ENCODE results near the gene HSPB8. TPM values are rescaled to one million over a fixed set of nuclear protein-coding genes. Genes with fewer than 3 reads are reported as not detected.

Gene HSPB8
- total and polyA plus RNA-seq, 2 of the 8 experiments (the other 6 are each of a cell fraction or from before 2014, with no cell fraction given): 11.7 to 28.2 TPM

- Histone ChIP-seq H2BK20ac (ENCODE audit: low read length) (no peak overlapping the region), H4K91ac (replicated peaks; ENCODE audit: insufficient read length, low read length) (no peak overlapping the region), H3K27me3 (replicated peaks in 1 of 4; ENCODE audit: control insufficient read depth in 3 of 4, extremely low read depth in 1 of 4, insufficient read depth in 3 of 4, low read length in 3 of 4) (no peaks in the 10 kb centered on the region), H4K20me1 (replicated peaks in 1 of 2; ENCODE audit: control insufficient read depth in 1 of 2, insufficient read depth in 2 of 2, low read length in 2 of 2) (no peaks in the 10 kb centered on the region), H3K23me2 (ENCODE audit: low read depth, low read length) (no peaks in the 10 kb centered on the region; the same call in 1 of the 2 replicates), H2AK5ac (ENCODE audit: low read depth, low read length) (no peak overlapping the region), H4K5ac (ENCODE audit: insufficient read length, low read depth, low read length) (no peak overlapping the region), H2BK120ac (replicated peaks; ENCODE audit: low read depth, low read length) (no peak overlapping the region), H4K8ac (ENCODE audit: extremely low read depth, insufficient read depth, low read length) (no peak overlapping the region), H3K23ac (ENCODE audit: insufficient read length) (no peak overlapping the region), H3K79me1 (ENCODE audit: low read depth, low read length) (no peaks in the 10 kb centered on the region), H3K9me3 (ENCODE audit: insufficient read depth in 2 of 2, low read depth in 1 of 2, low read length in 1 of 2) (no peaks in the 10 kb centered on the region), H2BK12ac (ENCODE audit: low read depth, low read length) (no peak overlapping the region), H3K79me2 (ENCODE audit: control insufficient read depth in 1 of 2, insufficient read depth in 2 of 2, low read length in 2 of 2) (no peaks in the 10 kb centered on the region), H2AFZ (ENCODE audit: low read length) (no peak overlapping the region), H2BK5ac (ENCODE audit: low read depth, low read length) (no peak overlapping the region), H3K36me3 (ENCODE audit: control insufficient read depth in 2 of 4, insufficient read depth in 4 of 4, low read length in 3 of 4) (no peaks in the 10 kb centered on the region), H3K18ac (ENCODE audit: extremely low read depth, low read length) (no peak overlapping the region), H3K14ac (ENCODE audit: insufficient read length) (no peak overlapping the region), H3K9ac (replicated peaks in 1 of 4; ENCODE audit: extremely low read depth in 1 of 4, low read depth in 3 of 4, low read length in 3 of 4) (no peak overlapping the region), H3K4me3 (ENCODE audit: extremely low read depth in 1 of 4, insufficient read depth in 2 of 4, low read depth in 3 of 4, low read length in 4 of 4) (no peak overlapping the region), H3K27ac (ENCODE audit: low read depth, low read length) (no peak overlapping the region), H2BK15ac (ENCODE audit: low read length) (no peak overlapping the region), H3K4me2 (ENCODE audit: insufficient read depth in 1 of 2, low read depth in 2 of 2, low read length in 2 of 2) (no peak overlapping the region), H3K4me1 (replicated peaks in 1 of 4; ENCODE audit: control insufficient read depth in 3 of 4, insufficient read depth in 4 of 4, low read length in 3 of 4) (peaks cover 0 to 8% (median 4%) of the 10 kb centered on the region in 4 experiments; a peak in 5 of 7 replicates), H3K56ac (replicated peaks; ENCODE audit: insufficient read length, low read depth, low read length) (no peak overlapping the region), H3K4ac (replicated peaks; ENCODE audit: insufficient read length, low read depth, low read length) (no peak overlapping the region)
- ChIA-PET POLR2A (ENCODE audit: partially characterized antibody) (no interaction called here), CTCF (ENCODE audit: partially characterized antibody) (interaction anchor here (1.0 to 1.1 kb wide), 2 partner anchors 13 to 23 kb away, joined by 3 to 5 read pairs; no protein-coding TSS in a partner anchor)
- FAIRE-seq: no peak
- no peak for TF ChIP-seq HDAC6 (IDR thresholded peaks at IDR 0.05; ENCODE audit: low read depth, low read length)
- TF ChIP-seq SAP30 (IDR thresholded peaks at IDR 0.05; ENCODE audit: insufficient read depth, insufficient replicate concordance, low read length): no peak
- no peak for TF ChIP-seq EZH2 (IDR thresholded peaks at IDR 0.05; ENCODE audit: low read depth, low read length, severe bottlenecking)
- TF ChIP-seq MAX (IDR thresholded peaks at IDR 0.05): no peak
- no peak for TF ChIP-seq E2F6 (IDR thresholded peaks at IDR 0.05)
- TF ChIP-seq ATF3 (IDR thresholded peaks at IDR 0.05; ENCODE audit: insufficient read depth, low read depth, low read length): no peak
- TF ChIP-seq EP300 (IDR thresholded peaks at IDR 0.05; ENCODE audit: borderline replicate concordance in 1 of 2, low read depth in 2 of 2, low read length in 2 of 2): no peak
- TF ChIP-seq TAF7 (optimal IDR thresholded peaks at IDR 0.05; ENCODE audit: borderline replicate concordance, low read depth, low read length): no peak
- DNase-seq (ENCODE audit: low read depth in 1 of 2, low spot score in 2 of 2): no peak
- WGBS, 2 experiments (ENCODE audit: extremely low coverage in 1 of 2, insufficient coverage in 1 of 2, insufficient read length in 1 of 2, insufficient replicate concordance in 2 of 2, low coverage in 1 of 2, low lambda C conversion rate in 2 of 2, missing lambda C conversion rate in 1 of 2): 81% methylated on average over 3 of the region's 3 CpGs; no CpG with 5 or more reads in 1 of the 2 experiments
These were observed 10.0 kb upstream of the HSPB8 start for GRCh38 chr12:119168721-119169120.

Measured in H1 (cell line).